GM15510 (cell line): ENCODE results near the gene IRS2.

Experiments
- POLR2A ChIP-seq: IDR thresholded peaks from 3 replicates; pipeline ENCODE4 v1.6.1; 2011; ENCODE audit warnings: borderline replicate concordance; ENCODE audit not compliant: insufficient read length; ENCODE audit errors: extremely low read depth

Gene IRS2

DNA sequence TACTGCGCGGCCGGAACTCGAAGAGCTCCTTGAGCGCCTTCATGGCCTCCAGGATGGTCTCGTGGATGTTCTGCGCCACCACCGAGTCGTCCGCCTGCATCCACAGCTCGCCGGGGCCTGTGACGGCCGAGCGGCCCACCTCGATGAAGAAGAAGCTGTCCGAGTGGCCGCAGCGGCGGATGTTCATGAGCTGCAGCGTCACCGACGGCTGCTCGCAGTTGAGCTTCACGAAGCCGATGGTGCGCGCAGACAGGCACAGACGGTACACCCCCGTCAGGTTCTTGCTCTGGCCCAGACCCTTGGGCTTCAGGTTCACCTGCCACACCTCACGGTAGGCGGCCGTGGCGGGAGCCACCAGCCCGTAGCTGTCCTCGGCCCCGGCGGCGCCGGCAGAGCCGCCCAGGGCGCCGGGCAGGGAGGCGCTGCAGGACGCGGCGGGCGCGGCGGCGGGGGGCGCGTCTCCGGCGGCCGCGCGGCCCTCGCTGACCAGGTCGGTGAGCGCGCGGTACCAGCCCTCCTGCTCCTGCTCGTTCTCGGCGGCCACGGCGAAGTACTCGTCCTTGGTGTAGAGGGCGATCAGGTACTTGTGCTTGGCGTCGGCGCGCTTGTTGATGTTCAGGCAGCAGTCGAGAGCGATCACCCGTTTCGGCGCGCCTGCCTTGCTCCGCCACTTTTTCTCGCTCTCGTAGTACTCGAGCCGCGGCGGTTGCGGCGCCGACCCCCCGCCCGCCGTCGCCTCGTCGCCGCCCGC lies 1.1 kb downstream of the IRS2 start:
- TF ChIP-seq POLR2A, result no peak

DNA sequence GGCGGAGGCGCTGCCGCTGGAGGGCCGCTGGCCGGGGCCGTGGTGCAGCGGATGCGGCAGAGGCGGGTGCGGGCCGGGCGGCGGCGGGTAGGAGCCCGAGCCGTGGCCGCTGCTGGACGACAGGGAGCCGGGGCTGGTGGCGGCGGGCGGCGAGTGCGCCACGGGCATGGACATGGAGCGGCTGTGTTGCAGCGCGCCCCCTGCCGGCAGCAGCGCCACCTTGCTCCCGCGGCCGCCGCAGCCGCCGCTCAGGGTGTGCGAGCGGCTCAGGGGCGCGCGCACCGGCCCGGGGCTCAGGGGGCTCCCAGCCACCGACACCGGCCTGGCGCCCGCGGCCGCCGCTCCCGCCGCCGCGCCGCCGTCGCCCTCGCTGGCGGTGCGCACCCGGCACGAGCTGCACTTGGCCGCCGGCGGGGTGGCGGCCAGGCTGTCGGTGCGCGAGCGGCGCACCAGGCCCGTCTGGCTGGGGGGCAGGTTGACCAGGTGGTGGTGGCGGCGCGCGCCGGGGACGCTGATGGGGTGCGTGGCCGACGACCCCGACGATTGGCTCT lies 1.7 kb downstream of the IRS2 start:
- TF ChIP-seq POLR2A, result no peak

DNA sequence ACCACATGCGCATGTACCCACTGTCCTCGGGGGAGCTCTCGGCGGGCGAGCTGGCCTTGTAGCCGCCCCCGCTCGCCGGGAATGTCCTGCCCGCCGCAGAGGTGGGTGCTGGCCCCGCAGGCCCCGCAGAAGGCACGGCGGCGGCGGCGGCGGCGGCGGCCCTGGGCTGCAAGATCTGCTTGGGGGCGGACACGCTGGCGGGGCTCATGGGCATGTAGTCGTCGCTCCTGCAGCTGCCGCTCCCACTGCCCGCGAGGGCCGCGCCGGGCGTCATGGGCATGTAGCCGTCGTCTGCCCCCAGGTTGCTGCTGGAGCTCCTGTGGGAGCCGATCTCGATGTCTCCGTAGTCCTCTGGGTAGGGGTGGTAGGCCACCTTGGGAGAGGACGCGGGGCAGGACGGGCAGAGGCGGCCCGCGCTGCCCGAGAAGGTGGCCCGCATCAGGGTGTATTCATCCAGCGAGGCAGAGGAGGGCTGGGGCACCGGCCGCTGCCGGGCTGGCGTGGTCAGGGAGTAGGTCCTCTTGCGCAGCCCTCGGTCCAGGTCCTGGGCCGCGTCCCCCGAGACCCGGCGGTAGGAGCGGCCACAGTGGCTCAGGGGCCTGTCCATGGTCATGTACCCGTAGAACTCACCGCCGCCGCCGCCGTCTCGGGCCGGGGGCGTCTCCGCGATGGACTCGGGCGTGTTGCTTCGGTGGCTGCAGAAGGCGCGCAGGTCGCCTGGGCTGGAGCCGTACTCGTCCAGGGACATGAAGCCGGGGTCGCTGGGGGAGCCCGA lies 2.4 kb downstream of the IRS2 start:
- no peak for TF ChIP-seq POLR2A

DNA sequence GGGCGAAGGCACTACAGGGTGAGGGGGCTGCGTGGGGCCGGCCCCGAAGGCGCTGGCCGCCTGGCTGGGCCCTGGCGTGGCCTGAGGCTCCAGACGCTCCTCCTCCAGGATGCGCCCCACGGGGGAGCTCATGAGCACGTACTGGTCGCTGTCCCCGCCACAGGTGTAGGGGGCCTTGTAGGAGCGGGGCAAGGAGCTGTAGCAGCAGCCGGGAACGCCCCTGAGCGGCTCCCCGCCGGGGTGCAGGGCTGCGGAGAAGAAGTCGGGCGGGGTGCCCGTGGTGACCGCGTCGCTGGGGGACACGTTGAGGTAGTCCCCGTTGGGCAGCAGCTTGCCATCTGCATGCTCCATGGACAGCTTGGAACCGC lies 3.0 kb downstream of the IRS2 start:
- no peak for TF ChIP-seq POLR2A

DNA sequence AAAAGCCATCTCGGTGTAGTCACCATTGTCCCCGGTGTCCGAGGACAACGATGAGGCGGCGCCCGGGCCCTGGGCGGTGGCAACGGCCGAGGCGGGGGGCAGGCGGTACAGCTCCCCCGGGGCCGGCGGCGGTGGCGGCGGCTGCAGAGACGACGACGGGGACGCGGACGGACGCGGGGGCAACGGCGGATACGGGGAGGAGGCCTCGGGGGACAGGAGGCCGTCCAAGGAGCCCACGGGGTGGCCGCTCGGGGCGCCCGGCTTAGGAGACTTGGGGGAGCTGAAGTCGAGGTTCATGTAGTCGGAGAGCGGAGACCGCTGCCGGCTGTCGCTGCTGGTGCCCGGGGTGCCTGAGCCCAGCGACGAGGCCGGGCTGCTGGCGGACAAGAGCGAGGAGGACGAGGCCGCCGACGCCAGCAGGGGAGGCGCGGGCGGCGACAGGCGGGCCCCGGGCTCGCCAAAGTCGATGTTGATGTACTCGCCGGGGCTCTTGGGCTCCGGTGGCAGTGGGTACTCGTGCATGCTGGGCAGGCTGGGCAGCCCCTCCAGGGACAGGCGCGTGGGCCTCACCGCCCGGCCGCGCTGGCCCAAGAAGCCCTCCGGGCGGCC lies 3.5 kb downstream of the IRS2 start:
- no peak for TF ChIP-seq POLR2A

GRCh38 chr13:109782066-109782822 lies 4.1 kb downstream of the IRS2 start:
- no peak for TF ChIP-seq POLR2A

- no peak for TF ChIP-seq POLR2A
Observed at GRCh38 chr13:109781384-109782065, 4.9 kb downstream of the IRS2 start.

GRCh38 chr13:109780845-109781383 lies 5.5 kb downstream of the IRS2 start:
- no peak for TF ChIP-seq POLR2A

- TF ChIP-seq POLR2A, result no peak
Observed at GRCh38 chr13:109779876-109780510, 6.4 kb downstream of the IRS2 start.

DNA sequence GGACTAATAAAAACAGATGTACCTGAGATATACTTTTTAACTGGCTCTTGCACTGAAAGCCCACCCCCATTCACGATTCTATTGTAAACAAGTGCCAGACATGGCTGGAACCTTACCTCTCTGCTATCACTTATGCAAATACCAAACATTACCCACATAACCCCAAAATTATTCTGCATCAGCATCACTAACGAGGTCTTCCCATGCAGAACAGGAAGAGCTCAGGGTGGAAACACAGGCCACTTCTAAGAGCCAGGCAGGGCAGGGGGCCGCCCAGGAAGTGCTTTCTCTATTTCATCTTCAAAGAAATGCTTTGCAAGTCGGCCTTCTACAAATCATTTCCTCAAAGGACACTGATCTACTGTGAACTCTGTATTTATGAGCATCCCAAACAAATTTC lies 7.3 kb downstream of the IRS2 start:
- TF ChIP-seq POLR2A, result no peak

- no peak for TF ChIP-seq POLR2A
Observed at GRCh38 chr13:109778102-109778542, 8.3 kb downstream of the IRS2 start.

DNA sequence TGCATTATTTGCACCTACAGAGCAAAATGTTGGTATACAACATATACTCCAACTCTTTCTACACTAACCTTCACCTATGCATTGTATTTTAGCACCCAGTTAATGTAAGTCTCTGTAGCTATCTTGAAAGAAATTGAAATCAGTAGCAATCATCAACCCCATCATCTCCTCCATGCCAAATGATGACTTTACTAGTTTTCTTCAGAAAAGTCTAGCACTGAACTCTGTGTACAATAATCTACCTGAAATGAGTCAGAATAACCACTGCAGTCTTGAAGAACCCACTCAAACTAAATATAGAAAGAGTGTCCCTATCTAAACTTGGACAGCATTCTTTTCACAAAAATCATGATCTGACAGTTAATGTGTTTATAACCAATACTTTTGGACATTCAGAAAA lies 9.8 kb downstream of the IRS2 start:
- no peak for TF ChIP-seq POLR2A

GRCh38 chr13:109773786-109774185 lies 12.6 kb downstream of the IRS2 start:
- no peak for TF ChIP-seq POLR2A
